Measurements from ENCODE around the gene RUFY3. TPM values are rescaled to one million over a fixed set of nuclear protein-coding genes. Genes with fewer than 3 reads are reported as not detected.

Gene RUFY3
- total RNA-seq, 2 experiments from 2014 or later, result 10.6 to 11.2 TPM

DNA sequence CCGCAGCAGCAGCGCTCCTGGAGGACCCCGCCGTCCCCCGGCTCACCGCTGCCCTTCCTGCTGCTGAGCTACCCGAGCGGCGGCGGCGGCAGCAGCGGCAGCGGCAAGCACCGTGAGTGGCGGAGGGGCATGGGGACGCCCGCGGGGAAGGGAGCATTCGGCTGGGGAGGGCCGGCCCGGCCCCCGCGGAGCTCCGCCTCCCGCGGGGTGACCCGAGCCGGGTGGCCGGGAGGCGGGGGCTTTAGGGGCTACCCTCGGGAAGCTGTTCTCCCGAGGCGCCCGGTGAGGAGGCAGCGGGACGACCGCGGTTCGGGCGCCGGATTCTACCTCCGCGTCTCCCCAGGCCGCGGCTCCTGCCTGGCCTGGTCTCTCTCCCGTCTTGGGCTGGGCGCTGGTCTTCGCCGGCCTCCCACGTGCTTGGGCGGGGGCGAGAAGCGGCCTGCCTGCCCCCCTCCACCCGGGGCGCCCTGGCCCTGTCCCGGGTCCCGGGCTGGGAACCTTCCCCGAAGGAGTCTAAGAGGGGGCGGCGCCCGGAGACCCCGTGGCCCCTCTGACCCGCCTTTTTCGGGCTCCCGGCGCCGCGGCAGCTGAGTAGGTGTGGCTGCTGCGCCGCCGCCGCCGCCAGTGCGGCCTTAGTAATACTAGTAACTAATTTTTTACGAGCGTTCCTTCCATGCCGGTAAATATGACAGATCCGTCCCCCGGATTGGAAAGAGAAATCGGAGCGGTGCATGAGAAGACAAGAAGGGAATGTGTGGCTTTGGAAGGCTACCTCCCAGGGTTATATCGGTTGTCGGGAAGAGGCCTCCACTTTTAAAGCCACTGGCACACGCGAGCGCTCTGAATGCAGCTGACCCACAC, 16.4 kb upstream of the RUFY3 start:
- intact Hi-C loops (cut with DNase I, micrococcal nuclease), result loop anchor here (1.0 to 5.0 kb wide), 10 partner anchors 17 to 302 kb away; partner anchors contain the start of genes GRSF1 (in 2 of the 2), UTP3 (in 2 of the 2), DCK (in 1 of the 2) and MOB1B (in 1 of the 2)
- peak; percentile 75 for ATAC-seq
- H3K27ac Mint-ChIP-seq, result peak overlapping the region; percentile 94
- H3K27me3 Mint-ChIP-seq, result no peaks in the 10 kb centered on the region
- POLR2A ChIA-PET, result interaction anchor here (0.7 kb wide), 1 partner anchor 16 kb away, joined by 3 read pairs; no protein-coding TSS in a partner anchor
- peak overlapping the region; percentile 90 for H3K4me3 Mint-ChIP-seq
- no peaks in the 10 kb centered on the region for H3K9me3 Mint-ChIP-seq (ENCODE audit: low read depth)
- H3K36me3 Mint-ChIP-seq (ENCODE audit: low read depth), result peaks cover 1% of the 10 kb centered on the region
- H3K4me1 Mint-ChIP-seq, result peaks cover 27% of the 10 kb centered on the region
- CTCF ChIA-PET, result interaction anchor here (0.7 to 3.3 kb wide), 8 partner anchors 8 to 134 kb away, joined by 3 to 23 read pairs (median 4); partner anchors contain the start of genes GRSF1, RUFY3 and UTP3
- DNase-seq, result peak; percentile 83

DNA sequence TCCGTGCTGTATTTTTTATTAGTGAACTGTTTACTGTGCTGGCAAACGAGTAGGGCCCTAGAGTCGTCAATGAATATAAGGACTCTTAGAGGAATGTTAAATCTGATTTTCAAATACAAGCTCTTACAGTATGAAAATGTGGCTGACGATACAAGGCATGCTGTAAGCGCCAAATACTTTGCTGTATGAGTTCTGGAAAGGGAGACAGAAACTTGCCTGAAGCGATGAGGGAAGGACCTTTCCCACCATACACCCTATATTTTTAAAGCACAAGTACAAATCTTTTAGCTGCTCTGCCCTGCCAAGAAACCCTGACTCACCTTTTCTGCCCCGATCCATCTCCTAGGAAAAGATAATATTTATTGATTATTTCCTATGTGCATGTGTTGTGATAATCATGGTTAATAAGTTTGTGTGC, 15.7 kb upstream of the RUFY3 start:
- Mint-ChIP-seq H3K4me1 (peaks cover 27% of the 10 kb centered on the region), H3K9me3 (ENCODE audit: low read depth) (no peaks in the 10 kb centered on the region), H3K27me3 (no peaks in the 10 kb centered on the region), H3K4me3 (peak overlapping the region; percentile 90), H3K36me3 (ENCODE audit: low read depth) (peaks cover 1% of the 10 kb centered on the region), H3K27ac (peak overlapping the region; percentile 94)
- CTCF ChIA-PET, result interaction anchor here (0.5 to 2.3 kb wide), 7 partner anchors 9 to 133 kb away, joined by 3 to 10 read pairs (median 3); partner anchors contain the start of gene GRSF1
- intact Hi-C loops (cut with DNase I, micrococcal nuclease), result loop anchor here in 1 of 2 experiments (2.0 to 5.0 kb wide), 2 partner anchors 17 to 301 kb away; no protein-coding TSS in a partner anchor
- POLR2A ChIA-PET, result interaction anchor here (0.6 kb wide), 1 partner anchor 125 kb away, joined by 10 read pairs; no protein-coding TSS in a partner anchor
- no peak for ATAC-seq
- DNase-seq, result no peak

- Mint-ChIP-seq H3K27ac (peak overlapping the region; percentile 94), H3K4me3 (peak overlapping the region; percentile 90), H3K36me3 (ENCODE audit: low read depth) (peaks cover 1% of the 10 kb centered on the region), H3K27me3 (no peaks in the 10 kb centered on the region), H3K4me1 (peaks cover 29% of the 10 kb centered on the region), H3K9me3 (ENCODE audit: low read depth) (no peaks in the 10 kb centered on the region)
- ATAC-seq (no peak), DNase-seq (no peak)
- intact Hi-C loops (cut with DNase I, micrococcal nuclease), result loop anchor here in 1 of 2 experiments (2.0 to 5.0 kb wide), 2 partner anchors 16 to 301 kb away; no protein-coding TSS in a partner anchor
- CTCF ChIA-PET, result interaction anchor here (0.5 to 2.3 kb wide), 7 partner anchors 9 to 133 kb away, joined by 3 to 10 read pairs (median 3); partner anchors contain the start of gene GRSF1
- POLR2A ChIA-PET, result interaction anchor here (0.6 kb wide), 1 partner anchor 126 kb away, joined by 10 read pairs; no protein-coding TSS in a partner anchor
These were observed 15.2 kb upstream of the RUFY3 start for GRCh38 chr4:70706516-70706915.

DNA sequence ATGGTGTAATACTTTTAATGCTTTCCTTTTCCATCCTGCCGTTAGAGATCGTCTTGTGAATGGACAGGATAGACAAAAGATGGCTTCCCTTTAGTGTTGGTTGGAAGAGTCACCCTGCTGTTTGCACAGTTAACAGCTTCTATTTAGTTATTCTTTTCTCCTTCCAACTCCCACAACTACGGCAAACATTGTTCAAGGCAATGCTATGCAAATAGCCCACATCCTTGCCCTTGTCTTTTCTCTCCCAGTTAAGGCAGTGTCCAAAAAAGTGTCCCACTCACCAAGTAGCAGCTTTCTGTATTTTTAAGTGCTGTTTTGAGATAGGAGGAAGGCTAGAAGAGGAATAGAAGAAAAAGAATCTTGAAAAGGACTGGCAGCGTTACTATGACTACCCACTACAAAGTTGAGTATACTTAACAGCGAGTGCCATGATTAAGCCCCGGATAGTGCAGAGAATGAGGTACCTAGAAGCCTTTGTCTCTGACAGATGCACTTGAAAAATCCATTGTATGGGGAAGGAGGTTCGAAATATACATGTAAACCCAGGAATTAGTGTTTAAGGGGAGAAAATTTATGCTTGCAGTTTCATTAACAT, 12.1 kb upstream of the RUFY3 start:
- Mint-ChIP-seq H3K27me3 (no peaks in the 10 kb centered on the region), H3K4me1 (peaks cover 47% of the 10 kb centered on the region), H3K27ac (no peak overlapping the region), H3K36me3 (ENCODE audit: low read depth) (peaks cover 1% of the 10 kb centered on the region), H3K9me3 (ENCODE audit: low read depth) (no peaks in the 10 kb centered on the region), H3K4me3 (no peak overlapping the region)
- ChIA-PET POLR2A (interaction anchor here (0.7 kb wide), 1 partner anchor 197 kb away, joined by 3 read pairs; no protein-coding TSS in a partner anchor), CTCF (interaction anchor here (0.6 to 2.0 kb wide), 4 partner anchors 13 to 473 kb away, joined by 3 to 6 read pairs (median 4); no protein-coding TSS in a partner anchor)
- intact Hi-C loops (cut with DNase I, micrococcal nuclease), result loop anchor here in 1 of 2 experiments (5.0 kb wide), 1 partner anchor 298 kb away; no protein-coding TSS in a partner anchor
- DNase-seq (no peak), ATAC-seq (no peak)

GRCh38 chr4:70711599-70711998, 10.2 kb upstream of the RUFY3 start:
- H3K36me3 Mint-ChIP-seq (ENCODE audit: low read depth), result no peaks in the 10 kb centered on the region
- peaks cover 51% of the 10 kb centered on the region for H3K4me1 Mint-ChIP-seq
- no peak overlapping the region for H3K27ac Mint-ChIP-seq
- no peaks in the 10 kb centered on the region for H3K9me3 Mint-ChIP-seq (ENCODE audit: low read depth)
- no peak for ATAC-seq
- POLR2A ChIA-PET, result no interaction called here
- intact Hi-C loops (cut with DNase I, micrococcal nuclease), result no loop called here
- no peaks in the 10 kb centered on the region for H3K27me3 Mint-ChIP-seq
- DNase-seq, result no peak
- no peak overlapping the region for H3K4me3 Mint-ChIP-seq
- CTCF ChIA-PET, result no interaction called here

DNA sequence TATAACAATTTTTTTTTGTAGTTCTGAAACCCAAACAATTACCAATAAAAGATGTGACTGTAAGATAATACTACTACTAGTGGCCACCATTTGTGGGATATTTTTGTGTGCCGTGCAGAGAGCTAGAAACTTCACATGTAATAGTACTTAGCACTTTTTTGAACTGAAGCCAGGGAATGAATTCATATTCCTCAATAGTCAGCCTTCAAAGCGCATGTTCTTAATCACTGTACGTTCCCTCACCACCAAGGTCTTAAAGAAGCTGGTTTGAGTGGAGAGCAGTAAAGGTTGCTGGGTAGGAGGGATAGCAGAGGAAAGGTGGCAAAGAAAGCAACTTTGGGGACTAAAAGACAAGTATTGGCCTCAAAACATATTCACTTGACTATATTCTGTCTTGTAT, 9.6 kb upstream of the RUFY3 start:
- no peak for ATAC-seq
- Mint-ChIP-seq H3K27me3 (no peaks in the 10 kb centered on the region), H3K4me1 (peaks cover 48% of the 10 kb centered on the region), H3K9me3 (ENCODE audit: low read depth) (no peaks in the 10 kb centered on the region), H3K4me3 (no peak overlapping the region), H3K36me3 (ENCODE audit: low read depth) (no peaks in the 10 kb centered on the region), H3K27ac (no peak overlapping the region)
- intact Hi-C loops (cut with DNase I, micrococcal nuclease), result no loop called here
- ChIA-PET CTCF (interaction anchor here (0.8 kb wide), 1 partner anchor 28 kb away, joined by 3 read pairs; no protein-coding TSS in a partner anchor), POLR2A (no interaction called here)
- no peak for DNase-seq

DNA sequence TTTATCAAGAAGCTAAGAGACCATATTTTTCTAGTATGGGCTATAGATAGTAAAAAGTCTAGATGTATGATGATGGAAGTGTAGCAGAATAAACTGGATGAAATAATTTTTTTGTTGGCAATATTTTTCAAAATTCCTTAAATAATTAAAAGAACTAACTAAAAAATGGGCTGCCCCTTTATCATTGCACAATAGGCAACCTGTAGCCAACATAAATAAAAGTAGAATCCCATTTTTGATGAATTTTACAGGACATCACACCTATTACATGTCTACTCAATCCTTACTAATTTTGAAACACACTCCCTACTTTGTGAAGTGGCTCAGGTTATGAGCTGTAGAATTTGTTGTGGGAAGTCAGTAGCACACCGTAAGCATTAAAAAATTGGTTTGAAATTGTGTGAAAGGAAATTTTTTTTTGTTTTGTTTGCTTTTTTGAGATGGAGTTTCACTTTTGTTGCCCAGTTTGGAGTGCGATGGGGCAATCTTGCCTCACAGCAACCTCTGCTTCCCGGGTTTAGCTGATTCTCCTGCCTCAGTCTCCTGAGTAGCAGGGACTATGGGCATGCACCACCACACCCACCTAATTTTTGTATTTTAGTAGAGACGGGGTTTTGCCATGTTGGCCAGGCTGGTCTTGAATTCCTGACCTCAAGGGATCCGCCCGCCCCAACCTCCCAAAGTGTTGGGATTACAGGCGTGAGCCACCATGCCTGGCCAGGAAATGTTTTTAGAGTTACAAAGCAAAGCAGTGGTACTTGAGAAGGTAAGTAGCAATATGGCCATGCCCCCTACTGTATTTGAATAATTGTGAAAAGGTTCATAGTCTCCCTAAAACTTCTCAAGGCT, 8.9 kb upstream of the RUFY3 start:
- POLR2A ChIA-PET, result no interaction called here
- intact Hi-C loops (cut with DNase I, micrococcal nuclease), result no loop called here
- no peaks in the 10 kb centered on the region for H3K36me3 Mint-ChIP-seq (ENCODE audit: low read depth)
- CTCF ChIA-PET, result interaction anchor here (0.8 kb wide), 1 partner anchor 27 kb away, joined by 3 read pairs; no protein-coding TSS in a partner anchor
- H3K27ac Mint-ChIP-seq, result peak overlapping the region; percentile 35
- DNase-seq, result no peak
- ATAC-seq, result no peak
- H3K4me3 Mint-ChIP-seq, result no peak overlapping the region
- H3K4me1 Mint-ChIP-seq, result peaks cover 47% of the 10 kb centered on the region
- no peaks in the 10 kb centered on the region for H3K27me3 Mint-ChIP-seq
- H3K9me3 Mint-ChIP-seq (ENCODE audit: low read depth), result no peaks in the 10 kb centered on the region

- no peaks in the 10 kb centered on the region for H3K36me3 Mint-ChIP-seq (ENCODE audit: low read depth)
- H3K27ac Mint-ChIP-seq, result peak overlapping the region; percentile 35
- DNase-seq (no peak), ATAC-seq (peak; percentile 19)
- POLR2A ChIA-PET, result no interaction called here
- H3K4me3 Mint-ChIP-seq, result no peak overlapping the region
- CTCF ChIA-PET, result no interaction called here
- no peaks in the 10 kb centered on the region for H3K27me3 Mint-ChIP-seq
- peaks cover 47% of the 10 kb centered on the region for H3K4me1 Mint-ChIP-seq
- H3K9me3 Mint-ChIP-seq (ENCODE audit: low read depth), result no peaks in the 10 kb centered on the region
- intact Hi-C loops (cut with DNase I, micrococcal nuclease), result no loop called here
These were observed 8.2 kb upstream of the RUFY3 start for GRCh38 chr4:70713453-70714078.

DNA sequence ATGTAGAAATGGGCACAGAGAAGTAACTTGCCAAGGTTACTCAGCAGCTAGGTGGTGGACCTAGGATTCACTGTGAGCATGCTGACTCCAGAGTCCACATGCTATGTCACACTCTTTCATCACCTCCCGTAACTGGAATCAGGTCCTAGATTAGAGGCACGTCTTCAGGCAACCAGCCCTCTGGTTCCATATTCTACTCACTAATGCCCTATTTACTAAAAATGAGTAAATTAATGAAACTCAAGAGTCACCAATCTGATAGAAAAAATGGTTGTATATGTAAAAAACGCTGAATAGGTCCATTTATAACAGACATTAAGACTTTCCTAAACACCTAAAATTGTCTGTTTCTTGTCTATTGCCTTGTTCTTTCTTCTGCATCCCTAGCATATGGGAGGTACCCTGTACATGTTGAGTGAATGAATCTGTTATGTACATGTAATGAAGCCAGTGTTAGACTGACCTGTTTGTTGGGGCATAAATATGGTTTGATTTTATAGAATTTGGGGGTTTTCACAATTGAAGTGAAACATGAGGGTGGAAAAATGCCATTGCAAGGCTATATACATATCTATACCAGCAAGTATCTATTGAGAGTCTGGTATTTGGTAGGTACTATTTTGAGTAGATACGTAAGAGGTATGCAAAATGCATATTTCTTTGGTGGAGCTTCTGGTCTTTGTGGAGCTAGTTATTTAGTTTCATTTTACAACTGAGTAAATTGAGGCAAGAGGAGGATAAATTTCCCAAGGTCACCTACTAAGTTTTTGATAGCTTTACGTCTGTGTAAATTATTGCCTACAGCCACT, 7.5 kb upstream of the RUFY3 start:
- Mint-ChIP-seq H3K9me3 (ENCODE audit: low read depth) (no peaks in the 10 kb centered on the region), H3K27ac (no peak overlapping the region), H3K27me3 (no peaks in the 10 kb centered on the region), H3K36me3 (ENCODE audit: low read depth) (no peaks in the 10 kb centered on the region), H3K4me1 (peaks cover 45% of the 10 kb centered on the region), H3K4me3 (no peak overlapping the region)
- intact Hi-C loops (cut with DNase I, micrococcal nuclease), result no loop called here
- CTCF ChIA-PET, result interaction anchor here (1.0 kb wide), 2 partner anchors 20 to 23 kb away, joined by 3 to 4 read pairs; no protein-coding TSS in a partner anchor
- ATAC-seq (peak; percentile 47), DNase-seq (no peak)
- POLR2A ChIA-PET, result no interaction called here

DNA sequence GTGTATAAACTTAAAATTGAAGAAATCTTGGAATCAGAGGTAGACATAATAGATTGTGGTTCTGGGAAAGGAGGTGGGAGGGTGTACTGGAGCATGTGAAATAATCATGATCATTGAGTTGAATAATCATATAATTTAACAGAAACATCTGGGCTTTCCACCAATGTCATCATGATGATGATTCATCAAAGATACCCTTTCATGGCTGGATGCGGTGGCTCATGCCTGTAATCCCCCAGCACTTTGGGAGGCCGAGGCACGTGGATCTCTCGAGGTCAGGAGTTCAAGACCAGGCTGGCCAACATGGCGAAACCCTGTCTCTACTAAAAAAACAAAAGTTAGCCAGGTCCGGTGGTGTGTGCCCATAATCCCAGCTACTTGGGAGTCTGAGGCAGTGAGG, 6.7 kb upstream of the RUFY3 start:
- H3K27me3 Mint-ChIP-seq, result no peaks in the 10 kb centered on the region
- intact Hi-C loops (cut with DNase I, micrococcal nuclease), result no loop called here
- ChIA-PET CTCF (interaction anchor here (0.8 to 1.0 kb wide), 3 partner anchors 19 to 23 kb away, joined by 3 to 4 read pairs (median 3); no protein-coding TSS in a partner anchor), POLR2A (no interaction called here)
- no peaks in the 10 kb centered on the region for H3K36me3 Mint-ChIP-seq (ENCODE audit: low read depth)
- H3K4me1 Mint-ChIP-seq, result peaks cover 40% of the 10 kb centered on the region
- H3K27ac Mint-ChIP-seq, result peak overlapping the region; percentile 9
- H3K4me3 Mint-ChIP-seq, result no peak overlapping the region
- no peaks in the 10 kb centered on the region for H3K9me3 Mint-ChIP-seq (ENCODE audit: low read depth)
- ATAC-seq (no peak), DNase-seq (no peak)

Data from activated CD4-positive, alpha-beta T cell treated with anti-CD3 and anti-CD28 coated beads for 36 hours (primary cell).